ENCODE measurements around the gene INVS. TPM values are rescaled to one million over a fixed set of nuclear protein-coding genes. Genes with fewer than 3 reads are reported as not detected.
"Not testable (repeated sequence)": the region's sequence is repeated elsewhere in the genome, so short reads cannot be mapped to it uniquely, and the experiment has no call there.

The INVS gene
- total RNA-seq, 1 donor from 2014 or later: 18.8 TPM

DNA sequence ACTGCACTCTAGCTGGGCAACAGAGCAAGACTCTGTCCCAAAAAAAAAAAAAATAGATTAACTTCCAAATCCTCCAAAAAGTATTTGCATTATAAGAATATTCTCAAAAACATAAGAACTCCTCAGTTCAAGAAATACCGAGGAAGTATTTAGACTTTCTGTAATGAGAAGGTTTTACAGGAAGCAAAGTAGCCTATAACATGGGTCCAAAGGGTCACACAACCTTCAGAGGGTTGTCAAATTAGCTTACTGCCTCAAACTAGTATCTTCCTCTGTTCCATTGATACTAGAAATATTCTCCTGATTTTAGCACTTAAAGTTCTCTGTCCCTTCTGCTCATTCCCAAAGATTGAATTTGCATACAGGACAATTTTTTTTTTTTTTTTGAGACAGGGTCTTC lies 121.9 kb downstream of the INVS start:
- intact Hi-C loops (cut with micrococcal nuclease): no loop called here
- DNase-seq (ENCODE audit: low spot score): no peak
- no peaks in the 10 kb centered on the region for H3K27me3 Mint-ChIP-seq (ENCODE audit: low read depth)
- peaks cover 1% of the 10 kb centered on the region for H3K36me3 Mint-ChIP-seq (ENCODE audit: low read depth)
- H3K4me3 Mint-ChIP-seq (ENCODE audit: low read depth): no peak overlapping the region
- H3K9me3 Mint-ChIP-seq: no peaks in the 10 kb centered on the region
- peaks cover 12% of the 10 kb centered on the region for H3K4me1 Mint-ChIP-seq (ENCODE audit: low read depth)
- H3K27ac Mint-ChIP-seq: no peak overlapping the region

GRCh38 chr9:100221538-100221937 lies 122.5 kb downstream of the INVS start:
- no peak overlapping the region for H3K27ac Mint-ChIP-seq
- peaks cover 6% of the 10 kb centered on the region for H3K36me3 Mint-ChIP-seq (ENCODE audit: low read depth)
- no peaks in the 10 kb centered on the region for H3K27me3 Mint-ChIP-seq (ENCODE audit: low read depth)
- H3K9me3 Mint-ChIP-seq: no peaks in the 10 kb centered on the region
- DNase-seq (ENCODE audit: low spot score): no peak
- no peak overlapping the region for H3K4me3 Mint-ChIP-seq (ENCODE audit: low read depth)
- H3K4me1 Mint-ChIP-seq (ENCODE audit: low read depth): peaks cover 12% of the 10 kb centered on the region
- intact Hi-C loops (cut with micrococcal nuclease): no loop called here

GRCh38 chr9:100222674-100223073 lies 123.6 kb downstream of the INVS start:
- no peaks in the 10 kb centered on the region for H3K9me3 Mint-ChIP-seq
- peaks cover 12% of the 10 kb centered on the region for H3K4me1 Mint-ChIP-seq (ENCODE audit: low read depth)
- no peak overlapping the region for H3K27ac Mint-ChIP-seq
- no peaks in the 10 kb centered on the region for H3K27me3 Mint-ChIP-seq (ENCODE audit: low read depth)
- no peak overlapping the region for H3K4me3 Mint-ChIP-seq (ENCODE audit: low read depth)
- intact Hi-C loops (cut with micrococcal nuclease): no loop called here
- DNase-seq (ENCODE audit: low spot score): no peak
- peaks cover 15% of the 10 kb centered on the region for H3K36me3 Mint-ChIP-seq (ENCODE audit: low read depth)

DNA sequence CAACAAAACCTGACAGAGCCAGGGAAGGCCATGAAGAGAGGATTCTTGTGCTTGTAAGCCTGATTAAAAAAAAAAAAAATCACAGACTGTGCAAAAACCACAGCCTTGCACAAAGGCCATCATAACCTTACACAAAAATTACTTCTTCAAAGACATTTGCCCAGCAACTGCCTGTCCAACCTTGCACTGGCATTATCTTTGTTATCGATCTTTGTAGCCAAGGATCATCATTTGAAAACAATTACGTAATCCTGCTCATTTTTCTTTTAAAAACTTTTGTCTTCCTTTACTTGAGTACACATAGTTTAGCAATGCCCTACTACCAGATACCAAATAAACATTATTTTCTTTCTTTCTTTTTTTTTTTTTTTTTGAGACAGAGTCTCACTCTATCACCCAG lies 128.6 kb downstream of the INVS start:
- no peak overlapping the region for H3K4me3 Mint-ChIP-seq (ENCODE audit: low read depth)
- H3K36me3 Mint-ChIP-seq (ENCODE audit: low read depth): peaks cover 37% of the 10 kb centered on the region
- H3K27ac Mint-ChIP-seq: no peak overlapping the region
- peaks cover under 1% of the 10 kb centered on the region for H3K4me1 Mint-ChIP-seq (ENCODE audit: low read depth)
- H3K27me3 Mint-ChIP-seq (ENCODE audit: low read depth): no peaks in the 10 kb centered on the region
- no peak for DNase-seq (ENCODE audit: low spot score)
- intact Hi-C loops (cut with micrococcal nuclease): no loop called here
- H3K9me3 Mint-ChIP-seq: peaks cover 8% of the 10 kb centered on the region

GRCh38 chr9:100228352-100228869 lies 129.4 kb downstream of the INVS start:
- DNase-seq (ENCODE audit: low spot score): no peak
- Mint-ChIP-seq H3K9me3 (peaks cover 16% of the 10 kb centered on the region), H3K4me1 (ENCODE audit: low read depth) (no peaks in the 10 kb centered on the region), H3K4me3 (ENCODE audit: low read depth) (no peak overlapping the region), H3K36me3 (ENCODE audit: low read depth) (peaks cover 43% of the 10 kb centered on the region), H3K27ac (no peak overlapping the region), H3K27me3 (ENCODE audit: low read depth) (no peaks in the 10 kb centered on the region)
- intact Hi-C loops (cut with micrococcal nuclease): no loop called here

DNA sequence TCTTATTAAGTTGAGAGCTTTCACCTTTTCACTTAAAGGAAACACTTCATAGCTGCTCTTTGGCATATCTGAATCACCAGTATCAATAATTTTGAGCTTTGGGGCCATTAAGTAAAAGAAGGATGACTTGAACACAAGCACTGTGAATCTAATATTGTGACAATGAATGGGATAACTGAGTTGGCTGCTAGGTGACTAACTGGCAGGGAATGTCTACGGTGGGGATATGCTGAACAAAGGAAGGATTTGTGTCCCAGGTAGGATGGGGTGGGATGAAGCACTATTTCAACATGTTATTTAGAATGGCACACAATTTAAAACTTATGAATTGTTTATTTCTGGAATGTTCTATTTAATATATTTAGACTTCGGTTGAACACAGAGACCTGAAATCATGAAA lies 130.1 kb downstream of the INVS start:
- intact Hi-C loops (cut with micrococcal nuclease): no loop called here
- no peak overlapping the region for H3K27ac Mint-ChIP-seq
- H3K9me3 Mint-ChIP-seq: peaks cover 17% of the 10 kb centered on the region
- H3K4me3 Mint-ChIP-seq (ENCODE audit: low read depth): no peak overlapping the region
- DNase-seq (ENCODE audit: low spot score): no peak
- H3K36me3 Mint-ChIP-seq (ENCODE audit: low read depth): peaks cover 49% of the 10 kb centered on the region
- H3K4me1 Mint-ChIP-seq (ENCODE audit: low read depth): no peaks in the 10 kb centered on the region
- H3K27me3 Mint-ChIP-seq (ENCODE audit: low read depth): no peaks in the 10 kb centered on the region

DNA sequence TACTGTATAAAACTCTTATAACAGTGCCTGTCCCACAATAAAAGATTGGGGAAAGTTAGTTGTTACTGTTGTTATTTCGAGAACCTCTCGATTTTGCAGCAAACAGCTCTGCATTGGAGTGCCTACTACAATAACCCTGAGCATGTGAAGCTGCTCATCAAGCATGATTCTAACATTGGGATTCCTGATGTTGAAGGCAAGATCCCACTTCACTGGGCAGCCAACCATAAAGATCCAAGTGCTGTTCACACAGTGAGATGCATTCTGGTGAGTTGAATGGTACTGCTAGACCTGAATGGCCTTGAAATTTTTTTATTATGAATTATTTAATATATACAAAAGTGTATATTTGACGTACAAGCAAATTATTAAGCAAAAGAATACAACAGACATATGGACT lies 130.5 kb downstream of the INVS start:
- Mint-ChIP-seq H3K27ac (no peak overlapping the region), H3K4me1 (ENCODE audit: low read depth) (no peaks in the 10 kb centered on the region), H3K9me3 (peaks cover 21% of the 10 kb centered on the region), H3K36me3 (ENCODE audit: low read depth) (peaks cover 53% of the 10 kb centered on the region), H3K27me3 (ENCODE audit: low read depth) (no peaks in the 10 kb centered on the region), H3K4me3 (ENCODE audit: low read depth) (no peak overlapping the region)
- no peak for DNase-seq (ENCODE audit: low spot score)
- intact Hi-C loops (cut with micrococcal nuclease): no loop called here

DNA sequence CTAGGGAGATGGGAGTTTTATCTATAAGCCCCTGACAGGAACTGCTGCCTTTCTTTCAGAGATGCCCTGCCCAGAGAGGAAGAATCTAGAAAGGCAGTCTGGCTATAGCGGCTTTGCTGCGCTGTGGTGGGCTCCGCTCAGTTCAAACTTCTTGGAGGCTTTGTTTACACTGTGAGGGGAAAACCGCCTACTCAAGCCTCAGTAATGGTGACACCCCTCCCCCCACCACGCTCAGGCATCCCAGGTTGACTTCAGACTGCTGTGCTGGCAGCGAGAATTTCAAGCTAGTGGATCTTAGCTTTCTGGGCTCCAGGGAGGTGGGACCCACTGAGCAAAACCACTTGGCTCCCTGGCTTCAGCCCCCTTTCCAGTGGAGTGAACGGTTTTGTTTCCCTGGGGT lies 137.9 kb downstream of the INVS start:
- intact Hi-C loops (cut with micrococcal nuclease); H3K27me3 Mint-ChIP-seq (ENCODE audit: low read depth); H3K27ac Mint-ChIP-seq; DNase-seq (ENCODE audit: low spot score); H3K4me3 Mint-ChIP-seq (ENCODE audit: low read depth); H3K4me1 Mint-ChIP-seq (ENCODE audit: low read depth): not testable (repeated sequence)
- H3K36me3 Mint-ChIP-seq (ENCODE audit: low read depth): peaks cover 30% of the 10 kb centered on the region
- H3K9me3 Mint-ChIP-seq: peaks cover 18% of the 10 kb centered on the region

GRCh38 chr9:100240512-100240911 lies 141.5 kb downstream of the INVS start:
- Mint-ChIP-seq H3K27me3 (ENCODE audit: low read depth) (no peaks in the 10 kb centered on the region), H3K36me3 (ENCODE audit: low read depth) (peaks cover 15% of the 10 kb centered on the region)
- no peak for DNase-seq (ENCODE audit: low spot score)

GRCh38 chr9:100267211-100267610 lies 168.2 kb downstream of the INVS start:
- no peak overlapping the region for H3K4me3 Mint-ChIP-seq (ENCODE audit: low read depth)
- H3K27me3 Mint-ChIP-seq (ENCODE audit: low read depth): no peaks in the 10 kb centered on the region
- no peak overlapping the region for H3K27ac Mint-ChIP-seq
- peaks cover 10% of the 10 kb centered on the region for H3K36me3 Mint-ChIP-seq (ENCODE audit: low read depth)
- intact Hi-C loops (cut with micrococcal nuclease): no loop called here
- no peak for DNase-seq (ENCODE audit: low spot score)
- H3K9me3 Mint-ChIP-seq: no peaks in the 10 kb centered on the region
- H3K4me1 Mint-ChIP-seq (ENCODE audit: low read depth): peaks cover 2% of the 10 kb centered on the region

More at GRCh38 chr9:100240512-100240911, 141.5 kb downstream of the INVS start:
- Mint-ChIP-seq H3K9me3 (no peaks in the 10 kb centered on the region), H3K27ac (no peak overlapping the region), H3K4me1 (ENCODE audit: low read depth) (no peaks in the 10 kb centered on the region), H3K4me3 (ENCODE audit: low read depth) (no peak overlapping the region)
- intact Hi-C loops (cut with micrococcal nuclease): no loop called here

- Mint-ChIP-seq H3K27me3 (ENCODE audit: low read depth) (no peaks in the 10 kb centered on the region), H3K4me1 (ENCODE audit: low read depth) (peaks cover 2% of the 10 kb centered on the region), H3K9me3 (no peaks in the 10 kb centered on the region), H3K4me3 (ENCODE audit: low read depth) (no peak overlapping the region), H3K36me3 (ENCODE audit: low read depth) (peaks cover 16% of the 10 kb centered on the region), H3K27ac (no peak overlapping the region)
- intact Hi-C loops (cut with micrococcal nuclease): no loop called here
- no peak for DNase-seq (ENCODE audit: low spot score)
Observed at GRCh38 chr9:100268271-100268670, 169.2 kb downstream of the INVS start.

- DNase-seq (ENCODE audit: low spot score): no peak
Observed at GRCh38 chr9:100269656-100270055, 170.6 kb downstream of the INVS start.

GRCh38 chr9:100277166-100277979 lies 178.3 kb downstream of the INVS start:
- H3K27ac Mint-ChIP-seq: no peak overlapping the region
- no peaks in the 10 kb centered on the region for H3K9me3 Mint-ChIP-seq
- H3K4me1 Mint-ChIP-seq (ENCODE audit: low read depth): peaks cover 7% of the 10 kb centered on the region
- intact Hi-C loops (cut with micrococcal nuclease): no loop called here
- no peaks in the 10 kb centered on the region for H3K27me3 Mint-ChIP-seq (ENCODE audit: low read depth)
- DNase-seq (ENCODE audit: low spot score): no peak
- H3K4me3 Mint-ChIP-seq (ENCODE audit: low read depth): no peak overlapping the region
- H3K36me3 Mint-ChIP-seq (ENCODE audit: low read depth): peaks cover 33% of the 10 kb centered on the region

More at GRCh38 chr9:100269656-100270055, 170.6 kb downstream of the INVS start:
- Mint-ChIP-seq H3K36me3 (ENCODE audit: low read depth) (peaks cover 18% of the 10 kb centered on the region), H3K4me1 (ENCODE audit: low read depth) (peaks cover 2% of the 10 kb centered on the region), H3K9me3 (no peaks in the 10 kb centered on the region), H3K27me3 (ENCODE audit: low read depth) (no peaks in the 10 kb centered on the region), H3K27ac (no peak overlapping the region), H3K4me3 (ENCODE audit: low read depth) (no peak overlapping the region)
- intact Hi-C loops (cut with micrococcal nuclease): no loop called here

Data from activated T-helper 2 cell treated with anti-CD3 and anti-CD28 coated beads, Interferon-gamma antibody, Interleukin-2, Interleukin-4, amounts not matched to agents 10 μg/mL and 5 μg/mL and 100 μg/mL, durations not matched to agents 14 hours and 24 hours and 36 hours (primary cell).